ENCODE data around the gene PGLYRP2.

PGLYRP2 gene

GRCh38 chr19:15479391-15480345 is at the start of gene PGLYRP2:
TSS of gene PGLYRP2 (minus strand) at chr19:15479501. CDS start at chr19:15479371, 130 bp downstream.
- no peaks in the 10 kb centered on the region for H3K4me1 ChIP-seq (ENCODE audit: control insufficient read depth, low read length)
- no peaks in the 10 kb centered on the region for H3K9me3 ChIP-seq (ENCODE audit: control insufficient read depth, insufficient read depth, low read length)
- no peaks in the 10 kb centered on the region for H3K9me2 ChIP-seq (replicated peaks; ENCODE audit: control insufficient read depth, low read length)
- H3K79me2 ChIP-seq (ENCODE audit: control insufficient read depth, low read length): no peaks in the 10 kb centered on the region
- H3K4me3 ChIP-seq (ENCODE audit: low read length): no peak within 1 kb of the TSS
- no peaks in the 10 kb centered on the region for H4K20me1 ChIP-seq (ENCODE audit: control insufficient read depth, insufficient read depth, low read depth, low read length)
- no peak within 1 kb of the TSS for H3K27ac ChIP-seq (ENCODE audit: low read depth, low read length)
- no peak for TF ChIP-seq EZH2phosphoT487 (IDR thresholded peaks at IDR 0.05; ENCODE audit: borderline replicate concordance, low read length)
- TF ChIP-seq CTCF (IDR thresholded peaks at IDR 0.05; ENCODE audit: low read depth, low read length, poor library complexity, severe bottlenecking): no peak
- H3F3A ChIP-seq (ENCODE audit: control insufficient read depth, insufficient read depth): no peaks in the 10 kb centered on the region
- no peak within 1 kb of the TSS for H3K4me2 ChIP-seq (ENCODE audit: low read length)
- no peaks in the 10 kb centered on the region for H3K36me3 ChIP-seq (ENCODE audit: control insufficient read depth, low read length)
- no peaks in the 10 kb centered on the region for H3K27me3 ChIP-seq (ENCODE audit: control insufficient read depth, low read length)

GRCh38 chr19:15527705-15528104 is 48.4 kb upstream of the PGLYRP2 start:
- H3F3A ChIP-seq (ENCODE audit: control insufficient read depth, insufficient read depth): no peaks in the 10 kb centered on the region
- TF ChIP-seq EZH2phosphoT487 (IDR thresholded peaks at IDR 0.05; ENCODE audit: borderline replicate concordance, low read length): no peak
- no peak for TF ChIP-seq CTCF (IDR thresholded peaks at IDR 0.05; ENCODE audit: low read depth, low read length, poor library complexity, severe bottlenecking)
- no peaks in the 10 kb centered on the region; the same call in 1 of the 2 replicates for H3K9me3 ChIP-seq (ENCODE audit: control insufficient read depth, insufficient read depth, low read length)
- no peaks in the 10 kb centered on the region for H3K9me2 ChIP-seq (replicated peaks; ENCODE audit: control insufficient read depth, low read length)
- H3K27me3 ChIP-seq (ENCODE audit: control insufficient read depth, low read length): no peaks in the 10 kb centered on the region
- no peak overlapping the region for H3K4me2 ChIP-seq (ENCODE audit: low read length)
- no peak overlapping the region for H3K27ac ChIP-seq (ENCODE audit: low read depth, low read length)
- no peaks in the 10 kb centered on the region for H4K20me1 ChIP-seq (ENCODE audit: control insufficient read depth, insufficient read depth, low read depth, low read length)
- no peaks in the 10 kb centered on the region for H3K79me2 ChIP-seq (ENCODE audit: control insufficient read depth, low read length)
- H3K36me3 ChIP-seq (ENCODE audit: control insufficient read depth, low read length): no peaks in the 10 kb centered on the region
- H3K4me1 ChIP-seq (ENCODE audit: control insufficient read depth, low read length): no peaks in the 10 kb centered on the region
- no peak overlapping the region for H3K4me3 ChIP-seq (ENCODE audit: low read length)

- no peaks in the 10 kb centered on the region for H3K79me2 ChIP-seq (ENCODE audit: control insufficient read depth, low read length)
- no peaks in the 10 kb centered on the region for H3F3A ChIP-seq (ENCODE audit: control insufficient read depth, insufficient read depth)
- H3K4me3 ChIP-seq (ENCODE audit: low read length): no peak overlapping the region
- TF ChIP-seq CTCF (IDR thresholded peaks at IDR 0.05; ENCODE audit: low read depth, low read length, poor library complexity, severe bottlenecking) (no peak), EZH2phosphoT487 (IDR thresholded peaks at IDR 0.05; ENCODE audit: borderline replicate concordance, low read length) (no peak)
- no peaks in the 10 kb centered on the region for H3K9me2 ChIP-seq (replicated peaks; ENCODE audit: control insufficient read depth, low read length)
- no peaks in the 10 kb centered on the region; the same call in 1 of the 2 replicates for H3K9me3 ChIP-seq (ENCODE audit: control insufficient read depth, insufficient read depth, low read length)
- no peaks in the 10 kb centered on the region for H3K27me3 ChIP-seq (ENCODE audit: control insufficient read depth, low read length)
- no peak overlapping the region for H3K27ac ChIP-seq (ENCODE audit: low read depth, low read length)
- no peaks in the 10 kb centered on the region for H4K20me1 ChIP-seq (ENCODE audit: control insufficient read depth, insufficient read depth, low read depth, low read length)
- no peaks in the 10 kb centered on the region for H3K4me1 ChIP-seq (ENCODE audit: control insufficient read depth, low read length)
- H3K4me2 ChIP-seq (ENCODE audit: low read length): no peak overlapping the region
- H3K36me3 ChIP-seq (ENCODE audit: control insufficient read depth, low read length): no peaks in the 10 kb centered on the region
Observed at GRCh38 chr19:15526408-15526807, 47.1 kb upstream of the PGLYRP2 start.

Data from DOHH2 (cell line).